Right lobe of liver (tissue), 6 donors: ENCODE results near the gene DUSP28. TPM values are rescaled to one million over a fixed set of nuclear protein-coding genes. Genes with fewer than 3 reads are reported as not detected.

Experiments used
- ATAC-seq, 4 donors: fragments of 200-7000 bp; cut with Tn5 transposase; one replicate each; pipeline ENCODE4 v1.9.1; 2020; ENCODE audit warnings: mild to moderate bottlenecking in 4 of 4, moderate library complexity in 4 of 4
- DNase-seq, 3 donors: peaks; one replicate each; pipeline ENCODE4 v3.0.0-alpha.2; 2020
- H3K27ac ChIP-seq, 3 donors: fragments of 200-600 bp; one replicate each; pipeline ENCODE4 v1.8.0; 2022
- H3K27me3 ChIP-seq, 2 donors: fragments of 200-600 bp; one replicate each; pipeline ENCODE4 v1.8.0; 2022
- H3K36me3 ChIP-seq, 4 donors: fragments of 200-600 bp; sonication (generic) in 1 of 4; one replicate each; pipeline versions ENCODE4 v1.5.1 to v1.8.0; 2017 to 2022; ENCODE audit warnings: control low read depth in 1 of 4
- H3K4me1 ChIP-seq, 4 donors: fragments of 200-600 bp; sonication (generic) in 1 of 4; one replicate each; pipeline versions ENCODE4 v1.5.1 to v1.8.0; 2017 to 2022; ENCODE audit warnings: control low read depth in 1 of 4
- H3K4me3 ChIP-seq, 3 donors: fragments of 200-600 bp; one replicate each; pipeline ENCODE4 v1.8.0; 2022
- H3K9me3 ChIP-seq, 4 donors: fragments of 200-600 bp; sonication (generic) in 1 of 4; one replicate each; pipeline versions ENCODE4 v1.5.1 to v1.8.0; 2017 to 2022; ENCODE audit warnings: control low read depth in 1 of 4
- CTCF ChIP-seq, 4 donors: fragments of 200-600 bp in 3 of 4; fragments of 450-650 bp in 1 of 4; IDR thresholded peaks; one replicate each; pipeline versions ENCODE4 v1.5.1 to v1.8.0; 2016 to 2022; ENCODE audit warnings: antibody characterized with exemption in 4 of 4, mild to moderate bottlenecking in 2 of 4
- POLR2A ChIP-seq: fragments of 450-650 bp; IDR thresholded peaks from one replicate; pipeline ENCODE4 v1.6.1; 2017; ENCODE audit warnings: antibody characterized with exemption, mild to moderate bottlenecking
- WGBS: methylation state at CpG from one replicate; pipeline ENCODE4 v1.1.6; 2018; ENCODE audit warnings: low coverage, low lambda C conversion rate; ENCODE audit not compliant: insufficient coverage; ENCODE audit errors: missing lambda C conversion rate; 5-methylcytosine and 5-hydroxymethylcytosine counted together
- intact Hi-C, 2 donors: fragments of 100-400 bp; cut with DNase I; formaldehyde crosslinking; loops; one replicate each; pipeline versions ENCODE4 v1.11.2 to v1.14.1; 2022
- total RNA-seq, 6 experiments: library from RNA; depleted of rRNA in 2 of 6; stranded (reverse); fragments of >200 nt in 2 of 6; fragmentation: NEBNext Ultra II Directional in 3 of 6; extraction: Animal tissue kit (Norgen Biotek cat#: 25700) in 3 of 6; gene quantifications; one replicate each; pipeline versions ENCODE4 v1.1.0 to v1.2.4, GENCODE V29; 2016 to 2023
- donor health status: DM: no; HTN: yes; CAD: no.
- donor health status: DM: no; HTN: no; CAD: no.
- donor health status: DM: no; HTN: no; CAD: no.
- donor health status: DM: no; HTN: yes; CAD: no.
- donor health status: DM: no; HTN: yes; CAD: no.

The DUSP28 gene
- total RNA-seq, 6 experiments from 2014 or later: 1.3 to 3.5 (median 2.1) TPM

DNA sequence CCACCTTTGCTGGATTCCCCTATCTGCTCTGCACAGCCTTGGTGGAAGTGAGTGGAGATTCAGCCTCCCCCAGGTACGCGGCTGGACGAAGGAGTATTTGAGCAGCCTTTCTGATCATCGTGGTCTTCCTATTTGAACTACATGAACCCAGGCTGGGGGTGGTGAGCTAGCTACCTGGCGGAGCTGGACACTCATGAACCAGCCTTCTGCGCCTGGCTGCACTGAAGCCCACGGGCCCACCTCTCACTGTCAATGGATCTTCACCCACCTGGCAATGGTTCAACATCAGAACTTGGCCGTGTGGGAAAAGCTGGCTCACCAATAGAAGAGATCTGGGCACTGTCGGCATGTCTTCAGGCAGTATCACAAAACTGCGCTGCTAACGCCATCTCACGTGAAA is 37.8 kb upstream of the DUSP28 start:
- 94% methylated on average over 10 of the region's 12 CpGs for WGBS
- ATAC-seq: no peak
- peak in 1 of 3 donors; percentile 23 for DNase-seq

GRCh38 chr2:240523451-240524281 is 36.5 kb upstream of the DUSP28 start:
- TF ChIP-seq POLR2A: no peak
- TF ChIP-seq CTCF (IDR thresholded peaks at IDR 0.05): no peak
- no peaks in the 10 kb centered on the region for H3K36me3 ChIP-seq
- no peaks in the 10 kb centered on the region for H3K9me3 ChIP-seq
- no peaks in the 10 kb centered on the region for H3K27me3 ChIP-seq
- no peak for ATAC-seq
- DNase-seq: peak in 1 of 3 donors; percentile 44
- intact Hi-C loops: no loop called here
- no peak overlapping the region for H3K4me3 ChIP-seq
- no peak overlapping the region for H3K27ac ChIP-seq
- no peaks in the 10 kb centered on the region for H3K4me1 ChIP-seq
- no CpG with 5 or more reads among the region's 32 CpGs for WGBS

More for the DNA sequence above, 37.8 kb upstream of the DUSP28 start:
- Histone ChIP-seq H3K9me3 (no peaks in the 10 kb centered on the region), H3K27me3 (no peaks in the 10 kb centered on the region), H3K27ac (no peak overlapping the region), H3K4me1 (no peaks in the 10 kb centered on the region), H3K36me3 (no peaks in the 10 kb centered on the region), H3K4me3 (no peak overlapping the region)
- intact Hi-C loops: no loop called here
- TF ChIP-seq POLR2A: no peak
- TF ChIP-seq CTCF (IDR thresholded peaks at IDR 0.05): no peak

GRCh38 chr2:240524963-240525718 is 35.0 kb upstream of the DUSP28 start:
- ATAC-seq: no peak
- Histone ChIP-seq H3K36me3 (no peaks in the 10 kb centered on the region), H3K27ac (no peak overlapping the region), H3K9me3 (no peaks in the 10 kb centered on the region), H3K27me3 (no peaks in the 10 kb centered on the region), H3K4me3 (no peak overlapping the region), H3K4me1 (no peaks in the 10 kb centered on the region)
- no peak for DNase-seq
- WGBS: 78% methylated on average over 3 of the region's 8 CpGs
- intact Hi-C loops: no loop called here
- TF ChIP-seq CTCF (IDR thresholded peaks at IDR 0.05) (no peak), POLR2A (no peak)

GRCh38 chr2:240525802-240526201 is 34.4 kb upstream of the DUSP28 start:
- H3K4me3 ChIP-seq: no peak overlapping the region
- H3K27ac ChIP-seq: no peak overlapping the region
- no peaks in the 10 kb centered on the region for H3K36me3 ChIP-seq
- DNase-seq (peak in 1 of 3 donors; percentile 31), ATAC-seq (no peak)
- WGBS: 100% methylated on average over 1 of the region's 6 CpGs
- intact Hi-C loops: no loop called here
- no peaks in the 10 kb centered on the region for H3K4me1 ChIP-seq
- no peaks in the 10 kb centered on the region for H3K27me3 ChIP-seq
- TF ChIP-seq POLR2A: no peak
- TF ChIP-seq CTCF (IDR thresholded peaks at IDR 0.05): no peak
- no peaks in the 10 kb centered on the region for H3K9me3 ChIP-seq
